GM18502 (cell line): ENCODE measurements around the gene EYA4.

Experiments
- ATAC-seq: cut with Tn5 transposase; IDR thresholded peaks from one replicate; pipeline ENCODE4 v1.9.1; 2021; ENCODE audit warnings: mild to moderate bottlenecking; ENCODE audit not compliant: unreplicated experiment, poor library complexity

EYA4 gene

DNA sequence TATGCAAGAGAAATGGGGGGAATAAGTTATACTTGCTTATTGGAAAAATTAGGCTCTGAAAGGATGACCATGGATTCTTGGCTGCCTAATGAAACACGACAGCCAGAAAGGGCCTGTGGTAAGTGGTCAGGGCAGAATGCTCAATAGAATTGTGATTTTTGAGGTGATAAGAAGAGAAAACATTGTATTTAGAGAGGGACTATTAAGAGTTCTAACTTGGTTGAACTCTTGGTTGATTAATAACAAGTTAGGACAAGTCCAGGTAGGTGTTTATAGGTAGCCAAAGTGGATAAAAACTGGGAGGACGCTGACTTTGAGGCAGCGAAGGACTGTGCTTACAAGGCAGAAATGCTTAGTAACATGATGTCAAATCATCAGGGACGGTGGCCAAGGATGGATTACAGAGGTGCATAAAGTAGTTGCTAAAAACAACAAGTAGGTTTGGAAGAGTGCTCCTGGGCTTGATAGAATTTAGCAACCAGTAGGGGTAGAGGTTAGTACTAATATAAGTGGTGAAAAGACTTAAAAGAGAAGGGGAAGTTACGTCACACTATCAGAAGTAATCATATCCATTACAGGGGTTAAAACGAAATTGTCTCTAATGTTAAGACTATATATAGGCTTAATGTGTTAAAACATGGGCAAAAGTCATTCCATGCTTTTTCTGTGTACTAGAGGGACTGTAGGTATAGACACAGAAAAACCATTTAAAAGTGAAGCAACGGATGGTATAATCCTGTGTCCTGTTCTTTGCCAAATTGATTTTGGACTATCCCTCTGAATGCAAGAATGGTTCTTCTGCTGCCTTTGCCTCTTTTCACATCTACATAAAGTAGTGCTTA lies 98.6 kb downstream of the EYA4 start:
- ATAC-seq: no peak

DNA sequence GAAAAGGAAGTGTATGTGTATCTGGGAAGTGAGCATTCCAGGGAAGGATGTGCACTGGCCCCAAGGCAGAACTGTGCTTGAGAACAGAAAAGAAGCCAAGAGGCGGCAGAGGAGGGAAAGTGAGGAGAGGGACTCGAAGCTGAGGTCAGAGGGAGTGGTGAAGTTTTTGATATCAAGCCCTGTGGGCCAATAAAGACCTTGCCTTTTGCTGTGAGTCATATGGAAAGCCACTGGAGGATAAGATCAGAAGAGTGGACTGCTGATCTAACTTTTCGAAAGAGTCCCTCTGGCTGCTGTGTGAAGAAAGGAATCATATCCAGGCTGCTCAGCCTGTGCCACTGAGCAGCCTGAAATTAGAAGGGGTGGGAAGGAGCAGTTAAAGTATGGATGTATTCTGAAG lies 99.4 kb downstream of the EYA4 start:
- ATAC-seq: no peak

GRCh38 chr6:133341607-133342158 lies 100.5 kb downstream of the EYA4 start:
- ATAC-seq: no peak

DNA sequence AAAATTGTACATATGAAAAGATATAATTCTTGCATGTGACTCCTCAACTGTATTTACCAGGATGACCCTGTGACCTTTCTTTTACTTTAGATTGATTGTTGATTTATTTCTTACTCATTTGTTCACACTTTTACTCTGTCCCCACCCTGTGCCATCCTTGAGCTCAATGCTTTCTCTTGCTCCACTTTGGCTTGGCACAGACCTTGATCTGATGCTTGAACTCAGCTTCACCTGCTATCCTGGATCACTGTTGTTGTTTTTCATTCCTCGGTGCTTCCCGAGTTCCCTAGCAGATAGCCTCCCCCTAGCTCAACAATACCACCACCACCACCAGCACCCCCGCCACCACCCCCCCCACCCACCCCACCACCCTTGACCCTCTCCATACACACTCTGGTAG lies 102.1 kb downstream of the EYA4 start:
- ATAC-seq: no peak

DNA sequence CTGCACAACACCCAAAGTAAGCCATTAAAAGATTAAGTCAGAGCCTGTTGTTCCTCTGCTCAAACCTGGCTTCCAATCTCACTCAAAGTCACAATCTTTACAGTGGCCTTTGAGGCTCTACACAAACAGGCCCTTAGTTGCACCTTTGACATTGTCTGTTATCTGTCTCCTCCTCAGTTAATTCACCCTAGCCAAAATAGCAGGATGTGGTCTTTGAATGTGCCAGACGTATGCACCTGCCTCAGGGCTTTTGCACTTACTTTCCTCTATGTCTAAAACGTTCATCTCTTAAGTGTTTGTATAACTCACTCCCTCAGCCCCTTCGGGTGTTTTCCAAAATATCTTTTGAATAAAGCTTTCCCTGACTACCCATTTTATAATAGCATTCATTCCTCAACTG lies 107.7 kb downstream of the EYA4 start:
- ATAC-seq: no peak

DNA sequence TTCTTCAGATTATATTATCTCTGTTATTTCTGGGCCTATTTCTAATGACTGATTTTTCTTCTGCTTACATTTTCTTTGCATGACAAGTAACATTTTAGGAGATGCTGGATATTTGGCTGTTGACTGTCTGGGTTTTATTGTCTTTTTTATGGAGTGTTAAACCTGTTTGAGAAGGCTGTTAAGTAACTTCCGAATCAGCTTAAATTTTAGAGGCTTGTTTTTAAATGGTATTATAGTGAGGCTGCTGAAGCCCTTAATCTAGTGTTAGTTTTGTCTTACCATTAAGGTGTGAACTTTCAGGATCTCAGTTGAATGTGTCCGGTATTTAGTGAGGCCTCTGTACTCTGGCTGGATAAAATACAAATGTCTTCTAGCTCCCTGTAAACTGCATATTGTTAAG lies 109.8 kb downstream of the EYA4 start:
- ATAC-seq: no peak

DNA sequence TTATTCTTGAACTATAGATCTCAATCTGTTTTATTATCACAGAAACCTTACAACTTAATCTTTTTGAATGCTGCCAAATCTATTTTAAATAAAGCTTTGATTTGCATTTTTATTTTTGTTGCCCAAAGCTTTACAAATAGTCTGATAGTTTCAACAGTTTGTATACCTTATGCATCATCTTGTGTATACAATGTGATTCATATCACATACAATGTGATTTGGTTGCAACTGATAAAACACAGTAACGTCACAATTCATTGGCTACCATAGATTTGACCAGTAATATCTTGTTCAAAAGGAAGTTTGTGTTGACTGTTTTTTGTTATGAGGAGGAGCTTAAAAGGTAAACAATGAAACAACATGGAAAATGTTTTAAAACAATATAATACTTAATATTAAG lies 110.9 kb downstream of the EYA4 start:
- ATAC-seq: no peak

- ATAC-seq: no peak
Measured at GRCh38 chr6:133353061-133353460, 111.9 kb downstream of the EYA4 start.

DNA sequence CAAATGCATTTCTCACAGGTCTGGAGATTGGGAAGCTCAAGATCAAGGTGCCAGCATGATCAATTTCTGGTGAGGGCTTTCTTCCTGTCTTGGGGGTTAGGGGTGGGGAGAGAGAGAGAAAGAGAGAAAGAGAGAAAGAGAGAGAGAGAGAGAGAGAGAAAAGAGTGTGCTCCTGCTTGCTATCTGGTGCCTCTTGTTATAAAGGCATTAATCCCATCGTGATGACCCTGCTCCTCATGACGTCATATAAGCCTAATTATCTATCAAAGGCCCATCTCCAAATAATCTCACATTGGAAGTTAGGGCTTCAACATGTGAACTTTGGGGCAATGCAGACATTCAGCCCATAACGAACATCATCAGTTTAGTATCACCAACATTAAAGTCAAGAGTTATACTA lies 114.8 kb downstream of the EYA4 start:
- ATAC-seq: no peak

DNA sequence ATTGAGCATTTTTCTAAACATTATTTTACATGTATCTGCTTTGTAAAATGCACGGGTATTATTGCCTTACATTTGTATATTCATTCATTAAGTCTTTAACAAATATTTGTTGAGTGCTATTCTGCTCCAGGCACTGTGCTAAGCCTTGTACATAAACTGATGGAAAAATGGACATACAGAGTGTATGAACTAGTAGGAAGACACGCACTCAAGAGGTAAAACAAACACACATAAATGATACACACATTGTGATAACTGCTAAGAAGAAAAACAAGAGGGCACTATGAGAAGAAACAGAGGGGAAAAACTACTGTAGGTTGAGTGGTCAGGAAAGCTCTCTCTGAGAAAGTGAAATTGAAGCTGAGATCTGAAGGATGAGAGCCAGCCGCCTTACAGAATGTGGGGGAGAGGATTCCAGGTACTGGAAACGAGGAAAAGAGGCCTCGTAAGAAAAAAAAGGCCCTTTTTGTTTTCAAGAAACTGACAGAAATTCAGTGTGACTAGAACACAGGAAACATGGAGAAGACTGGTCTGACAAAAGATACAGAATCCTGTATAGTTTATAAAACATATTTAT lies 117.5 kb downstream of the EYA4 start:
- ATAC-seq: no peak

GRCh38 chr6:133359256-133359655 lies 118.1 kb downstream of the EYA4 start:
- no peak for ATAC-seq

- ATAC-seq: no peak
Measured at GRCh38 chr6:133359760-133360159, 118.6 kb downstream of the EYA4 start.

DNA sequence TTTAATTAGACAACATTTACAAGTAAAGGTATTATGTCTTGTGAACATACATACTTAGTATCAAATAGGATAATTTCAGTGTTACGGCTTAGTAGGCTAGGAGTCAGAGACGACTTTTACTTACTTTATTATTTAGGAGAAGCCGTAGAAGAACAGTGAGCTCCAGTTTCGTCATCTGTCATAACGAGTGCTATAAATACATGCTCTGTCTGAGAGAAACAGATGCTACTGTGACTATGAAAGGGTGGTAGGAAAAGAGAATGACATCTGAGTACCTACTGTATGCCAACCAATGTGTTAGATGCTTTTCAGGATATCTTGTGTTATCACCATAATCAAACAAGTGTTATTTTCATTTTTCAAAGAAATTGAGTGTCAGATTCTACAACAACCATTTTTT lies 119.0 kb downstream of the EYA4 start:
- ATAC-seq: no peak

- ATAC-seq: no peak
Measured at GRCh38 chr6:133362813-133363212, 121.7 kb downstream of the EYA4 start.

DNA sequence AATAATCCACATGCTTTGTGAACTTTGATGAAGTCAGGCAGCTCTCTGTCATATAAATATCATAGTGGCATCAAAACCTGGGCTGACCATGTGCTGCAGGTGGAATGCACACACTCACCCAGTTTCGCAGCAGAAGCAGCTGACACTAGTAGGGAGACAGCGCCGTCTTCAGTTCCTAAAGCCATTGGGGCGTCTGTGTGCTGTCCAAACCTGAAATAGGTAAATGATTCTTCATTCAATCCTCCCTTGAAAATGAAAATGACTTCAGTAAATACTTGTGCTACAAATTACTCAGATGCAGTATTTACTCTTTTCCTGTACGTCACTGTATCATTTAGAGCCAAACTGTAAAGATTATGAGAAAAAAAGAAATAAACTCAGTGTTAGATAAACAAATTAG lies 127.5 kb downstream of the EYA4 start:
- ATAC-seq: no peak

DNA sequence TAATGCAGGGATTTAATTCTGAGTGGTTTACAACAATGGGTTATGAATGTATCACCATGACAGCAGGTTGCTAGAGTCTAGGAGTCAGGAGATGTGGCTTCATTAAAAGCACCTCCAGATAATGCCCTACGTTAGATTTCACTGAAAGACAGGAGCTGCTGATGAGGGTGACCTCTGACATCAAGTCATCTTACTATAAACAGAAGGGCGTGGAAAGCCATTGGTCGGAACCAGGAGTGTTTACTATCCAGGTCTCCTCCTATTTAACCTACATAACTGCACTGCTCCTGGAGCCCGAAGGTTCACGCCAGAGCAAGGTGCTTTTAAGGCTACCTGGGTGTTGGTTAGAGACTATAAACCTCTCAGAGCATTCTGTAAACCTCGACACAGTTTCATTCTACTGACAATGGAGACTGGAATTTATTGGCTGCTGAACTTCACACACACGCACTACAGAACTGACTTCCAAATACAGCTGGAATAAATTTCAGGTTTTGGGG lies 128.7 kb downstream of the EYA4 start:
- no peak for ATAC-seq

GRCh38 chr6:133376743-133377142 lies 135.6 kb downstream of the EYA4 start:
- no peak for ATAC-seq

DNA sequence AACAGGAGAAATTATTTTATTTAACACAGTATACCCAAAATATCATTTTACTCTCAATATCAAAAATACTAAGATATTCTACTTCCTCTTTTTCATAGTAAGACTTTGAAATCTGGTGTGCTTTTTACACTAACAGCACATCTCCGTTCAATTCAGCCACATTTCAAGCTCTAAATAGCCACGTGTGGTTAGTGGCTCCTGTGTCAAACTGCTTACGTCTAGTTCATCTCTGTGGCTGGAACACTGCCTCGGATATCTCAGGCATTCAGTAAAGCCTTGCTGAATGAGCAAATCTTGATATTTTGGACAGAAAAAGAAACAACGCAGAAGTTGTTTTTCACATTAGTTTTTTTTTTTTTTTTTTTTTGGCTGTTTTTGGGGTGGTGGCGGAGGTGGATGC lies 136.1 kb downstream of the EYA4 start:
- no peak for ATAC-seq

- ATAC-seq: no peak
Measured at GRCh38 chr6:133380047-133380446, 138.9 kb downstream of the EYA4 start.

GRCh38 chr6:133380723-133381122 lies 139.6 kb downstream of the EYA4 start:
- no peak for ATAC-seq

GRCh38 chr6:133388731-133389130 lies 147.6 kb downstream of the EYA4 start:
- ATAC-seq: no peak

GRCh38 chr6:133390168-133390567 lies 149.0 kb downstream of the EYA4 start:
- ATAC-seq: no peak
